H9 (cell line): ENCODE data around the gene MTCL1. TPM values are rescaled to one million over a fixed set of nuclear protein-coding genes. Genes with fewer than 3 reads are reported as not detected.

Experiments used
- DNase-seq: peaks from one replicate; pipeline ENCODE4 v3.0.0-alpha.2; 2017
- H2AFZ ChIP-seq: one replicate; pipeline ENCODE4 v1.6.1; 2013; ENCODE audit warnings: mild to moderate bottlenecking, low read length, control low read depth, moderate library complexity
- H2AK5ac ChIP-seq: 2 replicates; pipeline ENCODE4 v1.6.1; 2013; ENCODE audit warnings: low read length, control low read depth, mixed read lengths; ENCODE audit not compliant: insufficient read length
- H2BK120ac ChIP-seq: one replicate; pipeline ENCODE4 v1.6.1; 2013; ENCODE audit warnings: low read depth, mild to moderate bottlenecking, low read length, control low read depth, inconsistent platforms; ENCODE audit not compliant: poor library complexity, severe bottlenecking
- H2BK12ac ChIP-seq: 2 replicates; pipeline ENCODE4 v1.6.1; 2013; ENCODE audit warnings: low read length, control low read depth, mixed read lengths, low read depth; ENCODE audit not compliant: insufficient read length
- H2BK15ac ChIP-seq: 2 replicates; pipeline ENCODE4 v1.6.1; 2013; ENCODE audit warnings: low read depth, low read length, control low read depth
- H2BK20ac ChIP-seq: one replicate; pipeline ENCODE4 v1.6.1; 2013; ENCODE audit warnings: low read depth, mild to moderate bottlenecking, low read length, control low read depth, inconsistent platforms; ENCODE audit not compliant: poor library complexity, severe bottlenecking
- H2BK5ac ChIP-seq: 2 replicates; pipeline ENCODE4 v1.6.1; 2013; ENCODE audit warnings: low read length, control low read depth, mixed read lengths; ENCODE audit not compliant: insufficient read length
- H3K14ac ChIP-seq: 2 replicates; pipeline ENCODE4 v1.6.1; 2013; ENCODE audit warnings: low read length, control low read depth; ENCODE audit not compliant: insufficient read depth
- H3K18ac ChIP-seq: 2 replicates; pipeline ENCODE4 v1.6.1; 2013; ENCODE audit warnings: low read depth, mild to moderate bottlenecking, mixed read lengths, low read length, control low read depth; ENCODE audit not compliant: insufficient read length
- H3K23ac ChIP-seq: 2 replicates; pipeline ENCODE4 v1.6.1; 2013; ENCODE audit warnings: low read length, control low read depth, mixed read lengths, low read depth; ENCODE audit not compliant: insufficient read length
- H3K23me2 ChIP-seq: 2 replicates; pipeline ENCODE4 v1.6.1; 2013; ENCODE audit warnings: low read depth, mild to moderate bottlenecking, mixed read lengths, low read length, control low read depth; ENCODE audit not compliant: insufficient read length, poor library complexity, severe bottlenecking
- H3K27ac ChIP-seq: 2 replicates; pipeline ENCODE4 v1.5.1; 2013; ENCODE audit warnings: low read length, control low read depth, mixed read lengths, low read depth; ENCODE audit not compliant: insufficient read length
- H3K27me3 ChIP-seq: 2 replicates; pipeline ENCODE4 v1.6.1; 2013; ENCODE audit warnings: low read length, control low read depth, inconsistent platforms; ENCODE audit not compliant: insufficient read depth
- H3K4ac ChIP-seq: 2 replicates; pipeline ENCODE4 v1.6.1; 2013; ENCODE audit warnings: low read depth, mild to moderate bottlenecking, control low read depth, inconsistent platforms, low read length, moderate library complexity
- H3K4me1 ChIP-seq: 2 replicates; pipeline ENCODE4 v1.6.1; 2013; ENCODE audit warnings: low read length, control low read depth, inconsistent platforms; ENCODE audit not compliant: insufficient read depth
- H3K4me2 ChIP-seq: 2 replicates; pipeline ENCODE4 v1.6.1; 2013; ENCODE audit warnings: low read length, control low read depth, mixed read lengths; ENCODE audit not compliant: insufficient read length, insufficient read depth
- H3K56ac ChIP-seq: 2 replicates; pipeline ENCODE4 v1.6.1; 2013; ENCODE audit warnings: low read depth, mild to moderate bottlenecking, mixed read lengths, low read length, control low read depth; ENCODE audit not compliant: insufficient read length
- H3K79me1 ChIP-seq: 2 replicates; pipeline ENCODE4 v1.6.1; 2013; ENCODE audit warnings: low read depth, mild to moderate bottlenecking, moderate library complexity, low read length, control low read depth, inconsistent platforms; ENCODE audit not compliant: insufficient read depth, poor library complexity, severe bottlenecking
- H3K79me2 ChIP-seq: 2 replicates; pipeline ENCODE4 v1.6.1; 2013; ENCODE audit warnings: low read length, control low read depth, inconsistent platforms; ENCODE audit not compliant: insufficient read depth
- H3K9ac ChIP-seq: 2 replicates; pipeline ENCODE4 v1.6.1; 2013; ENCODE audit warnings: low read length, control low read depth, mixed read lengths; ENCODE audit not compliant: insufficient read length; ENCODE audit errors: extremely low read depth
- H3K9me3 ChIP-seq: one replicate; pipeline ENCODE4 v1.6.1; 2013; ENCODE audit warnings: low read depth, low read length, inconsistent platforms; ENCODE audit not compliant: control insufficient read depth
- H3T11ph ChIP-seq: one replicate; pipeline ENCODE4 v1.6.1; 2013; ENCODE audit warnings: mild to moderate bottlenecking, low read length, control low read depth, inconsistent platforms
- H4K20me1 ChIP-seq: one replicate; pipeline ENCODE4 v1.6.1; 2013; ENCODE audit not compliant: control insufficient read depth, insufficient read length, insufficient read depth
- H4K5ac ChIP-seq: 2 replicates; pipeline ENCODE4 v1.6.1; 2013; ENCODE audit warnings: low read depth, mild to moderate bottlenecking, mixed read lengths, low read length, control low read depth; ENCODE audit not compliant: insufficient read length
- H4K8ac ChIP-seq: replicated peaks from 2 replicates; pipeline ENCODE4 v1.6.1; 2013; ENCODE audit warnings: low read length, control low read depth, mixed read lengths, low read depth; ENCODE audit not compliant: insufficient read length
- H4K91ac ChIP-seq: 2 replicates; pipeline ENCODE4 v1.6.1; 2013; ENCODE audit warnings: low read depth, mild to moderate bottlenecking, moderate library complexity, mixed read lengths, low read length, control low read depth; ENCODE audit not compliant: insufficient read length
- H3K27ac Mint-ChIP-seq, 3 experiments: 2 replicates in 2 of 3; 3 replicates in 1 of 3; pipeline ENCODE4 v1.8.0; 2020 to 2021; ENCODE audit warnings: mixed read lengths in 3 of 3, mild to moderate bottlenecking in 1 of 3, moderate library complexity in 1 of 3
- H3K27me3 Mint-ChIP-seq: 2 replicates; pipeline ENCODE4 v1.8.0; 2021; ENCODE audit warnings: low read depth, mild to moderate bottlenecking, moderate library complexity, mixed read lengths
- H3K36me3 Mint-ChIP-seq, 3 experiments: 2 replicates in 2 of 3; 3 replicates in 1 of 3; pipeline ENCODE4 v1.8.0; 2020 to 2021; ENCODE audit warnings: low read depth in 3 of 3, mixed read lengths in 3 of 3; ENCODE audit not compliant: insufficient read depth in 1 of 3
- H3K4me1 Mint-ChIP-seq, 2 experiments: 2 replicates each; pipeline ENCODE4 v1.8.0; 2020; ENCODE audit warnings: mixed read lengths in 2 of 2
- H3K4me3 Mint-ChIP-seq, 2 experiments: 2 replicates in 1 of 2; 3 replicates in 1 of 2; pipeline ENCODE4 v1.8.0; 2020 to 2021; ENCODE audit warnings: mild to moderate bottlenecking in 2 of 2, mixed read lengths in 2 of 2, moderate library complexity in 1 of 2
- H3K9me3 Mint-ChIP-seq, 2 experiments: 2 replicates in 1 of 2; 3 replicates in 1 of 2; pipeline ENCODE4 v1.8.0; 2020; ENCODE audit warnings: mild to moderate bottlenecking in 2 of 2, mixed read lengths in 2 of 2, moderate library complexity in 1 of 2
- WGBS: extraction: QIAGEN DNeasy Blood & Tissue Kit; methylation state at CpG from one replicate; pipeline ENCODE4 v1.1.7; 2013; ENCODE audit warnings: missing lambda C conversion rate, low lambda C conversion rate, mixed read lengths; ENCODE audit not compliant: insufficient read length; ENCODE audit errors: extremely low coverage; 5-methylcytosine and 5-hydroxymethylcytosine counted together
- total RNA-seq: library from RNA; stranded (reverse); gene quantifications from 2 replicates; pipeline ENCODE4 v1.2.1, GENCODE V29; 2021
- TF ChIP-seq, protein P1 (sequence below): fragments of 200-600 bp; sonication (generic); conservative IDR thresholded peaks from 3 replicates; pipeline ENCODE4 v1.8.0; 2021; ENCODE audit warnings: antibody characterized with exemption, mild to moderate bottlenecking

Gene MTCL1
- total RNA-seq, 1 experiment from 2014 or later = 50.7 TPM

DNA sequence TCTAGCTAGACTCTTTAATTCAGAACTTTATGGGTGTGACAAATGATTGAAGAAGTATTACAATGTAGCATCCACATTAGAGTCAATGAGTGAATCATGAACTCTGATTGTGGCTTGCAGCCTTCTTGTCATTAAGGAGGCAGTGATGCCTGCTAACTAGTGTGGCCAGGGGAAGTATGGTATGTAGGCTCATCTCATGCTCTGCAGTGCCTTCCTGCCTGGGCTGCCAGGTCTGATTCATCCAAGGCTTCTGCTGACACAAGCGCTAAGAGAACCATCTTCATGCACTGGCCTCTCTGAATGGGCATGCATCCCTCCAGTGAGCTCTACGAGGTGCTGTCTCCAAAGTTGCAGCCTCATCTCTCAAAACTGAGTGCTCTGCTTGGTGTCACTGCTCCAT, 144.3 kb downstream of the MTCL1 start:
- DNase-seq = no peak
- no peaks in the 10 kb centered on the region for H3K79me1 ChIP-seq
- no peaks in the 10 kb centered on the region for H4K20me1 ChIP-seq
- H4K91ac ChIP-seq = no peak overlapping the region
- H3K23ac ChIP-seq = no peak overlapping the region
- H3T11ph ChIP-seq = no peak overlapping the region
- H2BK12ac ChIP-seq = no peak overlapping the region
- Mint-ChIP-seq H3K4me1 (peaks cover 2 to 3% of the 10 kb centered on the region in 2 experiments; a peak in 1 of 4 replicates), H3K9me3 (no peaks in the 10 kb centered on the region), H3K36me3 (no peaks in the 10 kb centered on the region), H3K27me3 (no peaks in the 10 kb centered on the region; the same call in 1 of the 2 replicates), H3K4me3 (no peak overlapping the region), H3K27ac (no peak overlapping the region; a peak in 1 of 7 replicates)
- H3K27ac ChIP-seq = no peak overlapping the region
- no peak overlapping the region for H3K56ac ChIP-seq
- no peak overlapping the region for H2BK5ac ChIP-seq
- H3K9ac ChIP-seq = no peak overlapping the region
- no peak overlapping the region for H3K14ac ChIP-seq
- no peak overlapping the region for H3K4ac ChIP-seq
- H3K27me3 ChIP-seq = no peaks in the 10 kb centered on the region
- no peaks in the 10 kb centered on the region; the same call in 1 of the 2 replicates for H3K4me1 ChIP-seq
- H3K23me2 ChIP-seq = no peaks in the 10 kb centered on the region
- no peak overlapping the region for H3K18ac ChIP-seq
- H4K8ac ChIP-seq = no peak overlapping the region
- H2BK15ac ChIP-seq = no peak overlapping the region
- no peaks in the 10 kb centered on the region for H3K9me3 ChIP-seq
- H3K79me2 ChIP-seq = no peaks in the 10 kb centered on the region
- H3K4me2 ChIP-seq = no peak overlapping the region
- no peak overlapping the region for H2BK20ac ChIP-seq
- H2AFZ ChIP-seq = no peak overlapping the region
- H2AK5ac ChIP-seq = no peak overlapping the region
- no peak overlapping the region for H4K5ac ChIP-seq
- TF ChIP-seq, protein P1, sequence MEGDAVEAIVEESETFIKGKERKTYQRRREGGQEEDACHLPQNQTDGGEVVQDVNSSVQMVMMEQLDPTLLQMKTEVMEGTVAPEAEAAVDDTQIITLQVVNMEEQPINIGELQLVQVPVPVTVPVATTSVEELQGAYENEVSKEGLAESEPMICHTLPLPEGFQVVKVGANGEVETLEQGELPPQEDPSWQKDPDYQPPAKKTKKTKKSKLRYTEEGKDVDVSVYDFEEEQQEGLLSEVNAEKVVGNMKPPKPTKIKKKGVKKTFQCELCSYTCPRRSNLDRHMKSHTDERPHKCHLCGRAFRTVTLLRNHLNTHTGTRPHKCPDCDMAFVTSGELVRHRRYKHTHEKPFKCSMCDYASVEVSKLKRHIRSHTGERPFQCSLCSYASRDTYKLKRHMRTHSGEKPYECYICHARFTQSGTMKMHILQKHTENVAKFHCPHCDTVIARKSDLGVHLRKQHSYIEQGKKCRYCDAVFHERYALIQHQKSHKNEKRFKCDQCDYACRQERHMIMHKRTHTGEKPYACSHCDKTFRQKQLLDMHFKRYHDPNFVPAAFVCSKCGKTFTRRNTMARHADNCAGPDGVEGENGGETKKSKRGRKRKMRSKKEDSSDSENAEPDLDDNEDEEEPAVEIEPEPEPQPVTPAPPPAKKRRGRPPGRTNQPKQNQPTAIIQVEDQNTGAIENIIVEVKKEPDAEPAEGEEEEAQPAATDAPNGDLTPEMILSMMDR = no peak
- no peak overlapping the region for H2BK120ac ChIP-seq
- WGBS = no CpG with 5 or more reads among the region's 2 CpGs
